ENCODE results near the gene HPCAL1. TPM values are rescaled to one million over a fixed set of nuclear protein-coding genes. Genes with fewer than 3 reads are reported as not detected.

Gene HPCAL1
- total RNA-seq, 6 experiments from 2014 or later: 36.3 to 60.3 (median 57.2) TPM

DNA sequence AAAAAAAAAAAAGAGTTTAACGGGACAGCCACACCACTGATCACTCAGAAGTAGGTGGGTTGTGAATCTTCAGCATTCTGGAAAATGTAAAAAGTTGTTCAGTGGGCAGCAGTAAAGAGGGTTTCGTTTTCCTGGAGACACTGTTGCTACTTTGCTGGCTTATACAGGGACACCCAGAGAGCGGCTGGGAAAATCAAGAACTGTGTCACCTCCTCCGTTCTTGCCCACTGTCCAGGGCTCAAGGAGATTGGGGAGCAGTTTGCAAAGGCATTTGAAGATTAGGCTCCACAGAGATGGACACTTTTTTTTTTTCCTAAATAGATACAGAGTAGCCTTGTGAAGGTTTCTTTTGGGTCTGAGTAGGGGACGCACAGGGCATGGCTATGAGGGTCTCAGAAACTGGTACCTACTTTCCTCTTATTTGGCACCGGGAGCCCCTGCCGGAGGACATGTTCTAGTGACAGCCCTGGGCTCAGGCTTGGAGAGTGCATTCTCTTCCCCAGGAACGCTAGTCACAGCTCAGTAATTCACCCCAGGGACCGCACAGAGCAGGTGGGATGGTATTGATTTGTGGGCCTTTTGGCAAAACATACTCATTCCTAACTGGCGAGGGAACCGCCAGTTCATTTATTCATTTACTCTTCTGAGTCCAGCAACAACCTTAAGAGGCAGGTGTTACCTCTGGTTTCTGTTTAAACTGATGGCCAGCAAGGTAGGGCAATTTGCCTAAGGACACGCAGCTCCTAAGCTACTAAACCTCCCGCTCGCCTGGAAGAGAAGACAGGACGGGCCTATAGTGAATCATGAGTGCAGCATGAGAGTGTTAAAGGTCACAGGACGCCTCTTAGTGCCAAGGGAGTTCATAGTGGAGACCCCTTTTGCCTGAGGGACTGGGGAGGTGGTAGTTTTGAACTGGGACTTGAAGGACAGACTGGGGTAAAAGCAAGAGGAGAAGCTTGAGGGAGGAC, 53.1 kb downstream of the HPCAL1 start:
- H3K27ac Mint-ChIP-seq: no peak overlapping the region
- TF ChIP-seq, protein P1, sequence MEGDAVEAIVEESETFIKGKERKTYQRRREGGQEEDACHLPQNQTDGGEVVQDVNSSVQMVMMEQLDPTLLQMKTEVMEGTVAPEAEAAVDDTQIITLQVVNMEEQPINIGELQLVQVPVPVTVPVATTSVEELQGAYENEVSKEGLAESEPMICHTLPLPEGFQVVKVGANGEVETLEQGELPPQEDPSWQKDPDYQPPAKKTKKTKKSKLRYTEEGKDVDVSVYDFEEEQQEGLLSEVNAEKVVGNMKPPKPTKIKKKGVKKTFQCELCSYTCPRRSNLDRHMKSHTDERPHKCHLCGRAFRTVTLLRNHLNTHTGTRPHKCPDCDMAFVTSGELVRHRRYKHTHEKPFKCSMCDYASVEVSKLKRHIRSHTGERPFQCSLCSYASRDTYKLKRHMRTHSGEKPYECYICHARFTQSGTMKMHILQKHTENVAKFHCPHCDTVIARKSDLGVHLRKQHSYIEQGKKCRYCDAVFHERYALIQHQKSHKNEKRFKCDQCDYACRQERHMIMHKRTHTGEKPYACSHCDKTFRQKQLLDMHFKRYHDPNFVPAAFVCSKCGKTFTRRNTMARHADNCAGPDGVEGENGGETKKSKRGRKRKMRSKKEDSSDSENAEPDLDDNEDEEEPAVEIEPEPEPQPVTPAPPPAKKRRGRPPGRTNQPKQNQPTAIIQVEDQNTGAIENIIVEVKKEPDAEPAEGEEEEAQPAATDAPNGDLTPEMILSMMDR (IDR thresholded peaks at IDR 0.05): no peak
- peaks cover 8% of the 10 kb centered on the region; the same call in 1 of the 2 replicates for H3K4me1 Mint-ChIP-seq (ENCODE audit: low read depth)
- H3K27me3 Mint-ChIP-seq (ENCODE audit: insufficient read depth): no peaks in the 10 kb centered on the region
- no peaks in the 10 kb centered on the region for H3K9me3 Mint-ChIP-seq
- no peak overlapping the region for H3K4me3 Mint-ChIP-seq
- no peaks in the 10 kb centered on the region; the same call in 1 of the 2 replicates for H3K36me3 Mint-ChIP-seq (ENCODE audit: low read depth)
- DNase-seq: no peak

- peaks cover 14% of the 10 kb centered on the region; the same call in 1 of the 2 replicates for H3K4me1 Mint-ChIP-seq (ENCODE audit: low read depth)
- TF ChIP-seq, protein P1 (IDR thresholded peaks at IDR 0.05): no peak
- H3K36me3 Mint-ChIP-seq (ENCODE audit: low read depth): no peaks in the 10 kb centered on the region; the same call in 1 of the 2 replicates
- H3K27ac Mint-ChIP-seq: no peak overlapping the region
- DNase-seq: no peak
- no peak overlapping the region for H3K4me3 Mint-ChIP-seq
- H3K27me3 Mint-ChIP-seq (ENCODE audit: insufficient read depth): no peaks in the 10 kb centered on the region
- no peaks in the 10 kb centered on the region for H3K9me3 Mint-ChIP-seq
These were observed 53.7 kb downstream of the HPCAL1 start for GRCh38 chr2:10356439-10356811.

- Mint-ChIP-seq H3K36me3 (ENCODE audit: low read depth) (no peaks in the 10 kb centered on the region; the same call in 1 of the 2 replicates), H3K4me1 (ENCODE audit: low read depth) (peaks cover 14% of the 10 kb centered on the region; the same call in 1 of the 2 replicates), H3K27me3 (ENCODE audit: insufficient read depth) (no peaks in the 10 kb centered on the region), H3K9me3 (no peaks in the 10 kb centered on the region), H3K27ac (no peak overlapping the region), H3K4me3 (no peak overlapping the region)
- DNase-seq: no peak
- TF ChIP-seq, protein P1 (IDR thresholded peaks at IDR 0.05): no peak
These were observed 54.8 kb downstream of the HPCAL1 start for GRCh38 chr2:10357193-10358169.

DNA sequence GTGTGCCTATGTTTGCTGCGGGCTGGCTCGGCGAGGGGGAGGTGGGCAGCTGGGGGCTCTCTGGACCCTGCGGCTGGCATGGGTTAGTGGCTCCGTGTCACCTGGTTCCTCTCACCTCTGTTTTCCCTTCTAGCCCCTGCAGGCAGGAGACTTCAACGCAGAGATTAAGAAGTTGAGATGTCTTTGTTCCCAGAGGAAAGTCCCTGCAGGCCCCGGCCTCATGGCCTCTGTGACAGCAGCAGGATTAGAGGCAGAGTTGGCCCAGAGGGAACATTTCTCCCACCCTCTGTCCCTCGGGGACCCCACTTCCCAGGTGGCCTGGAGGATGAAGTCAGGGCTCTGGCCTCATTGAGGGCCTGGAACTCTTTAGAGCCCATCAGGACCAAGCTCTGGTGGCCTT, 56.5 kb downstream of the HPCAL1 start:
- TF ChIP-seq, protein P1 (IDR thresholded peaks at IDR 0.05): no peak
- peaks cover 14% of the 10 kb centered on the region; the same call in 1 of the 2 replicates for H3K4me1 Mint-ChIP-seq (ENCODE audit: low read depth)
- H3K27me3 Mint-ChIP-seq (ENCODE audit: insufficient read depth): no peaks in the 10 kb centered on the region
- no peaks in the 10 kb centered on the region for H3K9me3 Mint-ChIP-seq
- H3K36me3 Mint-ChIP-seq (ENCODE audit: low read depth): no peaks in the 10 kb centered on the region; the same call in 1 of the 2 replicates
- DNase-seq: no peak
- H3K27ac Mint-ChIP-seq: no peak overlapping the region
- no peak overlapping the region for H3K4me3 Mint-ChIP-seq

- no peaks in the 10 kb centered on the region for H3K9me3 Mint-ChIP-seq
- DNase-seq: no peak
- peaks cover 14% of the 10 kb centered on the region; the same call in 1 of the 2 replicates for H3K4me1 Mint-ChIP-seq (ENCODE audit: low read depth)
- no peak overlapping the region for H3K4me3 Mint-ChIP-seq
- H3K36me3 Mint-ChIP-seq (ENCODE audit: low read depth): no peaks in the 10 kb centered on the region; the same call in 1 of the 2 replicates
- H3K27me3 Mint-ChIP-seq (ENCODE audit: insufficient read depth): no peaks in the 10 kb centered on the region
- TF ChIP-seq, protein P1 (IDR thresholded peaks at IDR 0.05): no peak
- no peak overlapping the region for H3K27ac Mint-ChIP-seq
These were observed 57.1 kb downstream of the HPCAL1 start for GRCh38 chr2:10359731-10360329.
